ENCODE data around the gene SIDT1.

The SIDT1 gene

DNA sequence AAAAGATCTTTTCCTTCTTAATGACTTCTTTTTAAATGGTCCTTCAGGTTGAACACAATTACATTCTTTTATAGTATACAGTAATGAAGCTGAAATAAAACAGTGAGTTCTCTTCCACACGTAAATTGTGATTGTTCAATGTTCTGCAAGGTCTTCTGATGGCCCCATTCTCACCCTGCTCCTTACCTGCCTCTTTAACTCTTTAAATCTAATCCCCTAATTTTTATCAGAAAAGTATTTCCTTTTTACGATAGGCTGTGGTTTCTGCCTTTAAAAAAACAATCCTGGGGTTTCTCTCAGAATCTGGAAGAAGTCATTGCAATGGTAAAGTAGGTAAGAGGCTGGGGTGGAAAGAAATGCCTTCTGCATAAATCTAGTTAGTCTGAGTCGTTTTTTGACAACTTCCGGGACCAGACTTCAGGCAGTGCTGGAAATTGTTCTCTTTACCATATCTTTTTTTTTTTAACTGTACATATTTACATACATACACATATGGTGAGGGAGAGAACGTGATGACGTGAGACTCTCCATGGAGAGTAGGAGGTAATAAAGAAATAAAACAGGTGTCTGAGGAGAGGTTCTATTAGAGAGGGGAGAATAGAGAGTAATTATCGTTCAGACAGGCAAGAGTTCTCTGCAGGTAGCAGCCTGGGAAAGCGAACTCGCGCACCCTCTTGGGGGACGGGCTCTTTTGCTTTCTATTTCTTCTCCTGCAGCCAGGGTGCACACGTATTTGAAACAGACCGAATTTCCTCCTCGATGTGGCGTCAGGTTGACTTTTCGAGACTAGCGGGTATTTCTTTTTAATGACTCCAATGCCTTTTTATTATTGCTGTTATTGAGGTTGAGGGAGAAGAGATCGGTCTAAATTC is at the start of gene SIDT1:
Gene SIDT1, plus strand, starts transcription at position 730 of the 872 bp plus-strand sequence. CDS start 467 bp downstream, outside the sequence.
- DNase-seq (ENCODE audit: low read depth in 2 of 2): peak in 1 of 2 donors; percentile 39

- peak in 1 of 2 donors; percentile 1 for DNase-seq (ENCODE audit: low read depth in 2 of 2)
Measured at GRCh38 chr3:113485161-113485609, 47.2 kb upstream of the SIDT1 start.

GRCh38 chr3:113495035-113495434 is 37.3 kb upstream of the SIDT1 start:
- DNase-seq (ENCODE audit: low read depth in 2 of 2): no peak

DNA sequence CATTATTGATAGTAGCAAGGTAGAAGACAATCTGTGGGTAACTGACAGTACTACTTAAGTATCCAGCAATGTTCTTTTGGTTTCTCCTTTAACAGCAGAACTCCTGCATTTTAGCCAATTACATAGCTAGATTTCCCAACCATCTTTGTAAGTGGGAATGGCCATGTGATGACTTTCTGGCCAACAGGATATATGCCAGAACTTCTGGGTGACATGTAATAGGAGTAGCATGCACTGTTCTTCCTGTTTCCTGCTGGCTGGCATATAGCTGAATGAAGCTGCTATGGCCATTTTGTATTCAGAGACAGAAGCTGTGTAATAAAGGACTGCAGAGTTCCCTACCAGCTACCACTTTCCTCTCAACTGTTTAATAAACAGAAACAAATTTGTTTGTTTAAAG is 35.4 kb upstream of the SIDT1 start:
- no peak for DNase-seq (ENCODE audit: low read depth in 2 of 2)

GRCh38 chr3:113498221-113499005 is 33.9 kb upstream of the SIDT1 start:
- DNase-seq (ENCODE audit: low read depth in 2 of 2): no peak

GRCh38 chr3:113499081-113499480 is 33.3 kb upstream of the SIDT1 start:
- no peak for DNase-seq (ENCODE audit: low read depth in 2 of 2)

DNA sequence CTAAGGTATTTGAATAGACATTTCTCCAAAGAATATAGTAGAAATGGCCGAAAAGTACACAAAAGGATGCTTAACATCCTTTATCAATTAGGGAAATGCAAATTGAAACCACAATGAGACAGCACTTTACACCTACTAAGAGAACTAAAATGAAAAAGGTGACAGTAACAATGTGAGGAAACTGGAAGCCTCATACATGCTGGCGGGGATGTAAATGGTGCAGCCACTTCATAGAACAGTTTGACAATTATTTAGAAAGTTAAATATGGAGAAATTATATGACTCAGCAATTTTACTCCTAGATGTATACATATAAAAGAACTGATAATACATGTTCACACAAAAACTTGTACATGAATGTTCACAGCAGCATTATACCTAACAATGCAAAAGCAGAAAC is 30.8 kb upstream of the SIDT1 start:
- DNase-seq (ENCODE audit: low read depth in 2 of 2): no peak

DNA sequence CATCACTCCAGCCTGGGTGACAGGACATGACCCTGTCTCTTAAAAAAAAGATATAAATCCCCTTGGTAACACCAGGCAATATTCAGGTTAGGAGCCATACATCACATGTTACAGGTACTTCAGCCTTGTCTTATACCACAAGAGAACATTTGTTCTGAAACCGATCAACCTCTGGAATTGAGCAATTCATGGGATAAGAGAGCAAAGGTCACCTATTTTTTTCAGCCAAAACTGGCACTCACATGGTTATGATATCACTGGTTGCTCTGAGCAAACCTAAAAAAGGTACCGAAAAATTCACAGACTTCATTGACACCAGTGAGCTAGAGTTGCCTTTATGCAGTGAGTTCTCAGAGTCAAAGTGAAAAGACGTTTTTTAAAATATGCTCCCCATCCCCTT is 26.5 kb upstream of the SIDT1 start:
- no peak for DNase-seq (ENCODE audit: low read depth in 2 of 2)

- DNase-seq (ENCODE audit: low read depth in 2 of 2): no peak
Measured at GRCh38 chr3:113507501-113508067, 24.8 kb upstream of the SIDT1 start.

DNA sequence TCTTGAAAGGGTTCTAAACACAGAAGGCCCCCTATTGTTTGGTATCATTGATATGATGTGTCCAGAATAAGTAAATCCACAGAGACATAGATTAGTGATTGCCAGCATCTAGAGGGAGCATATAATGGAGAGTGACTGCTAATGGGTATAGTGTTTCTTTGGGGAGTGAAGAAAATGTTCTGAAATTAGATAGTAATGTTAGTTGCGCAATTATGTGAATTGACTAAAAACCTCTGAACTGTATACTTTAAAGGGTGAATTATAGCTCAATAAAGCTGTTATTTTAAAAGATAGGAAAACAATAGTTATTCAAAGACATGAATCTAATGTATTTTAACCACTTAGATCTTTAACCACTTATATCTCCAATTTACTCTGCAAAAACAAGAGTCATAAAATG is 23.4 kb upstream of the SIDT1 start:
- no peak for DNase-seq (ENCODE audit: low read depth in 2 of 2)

DNA sequence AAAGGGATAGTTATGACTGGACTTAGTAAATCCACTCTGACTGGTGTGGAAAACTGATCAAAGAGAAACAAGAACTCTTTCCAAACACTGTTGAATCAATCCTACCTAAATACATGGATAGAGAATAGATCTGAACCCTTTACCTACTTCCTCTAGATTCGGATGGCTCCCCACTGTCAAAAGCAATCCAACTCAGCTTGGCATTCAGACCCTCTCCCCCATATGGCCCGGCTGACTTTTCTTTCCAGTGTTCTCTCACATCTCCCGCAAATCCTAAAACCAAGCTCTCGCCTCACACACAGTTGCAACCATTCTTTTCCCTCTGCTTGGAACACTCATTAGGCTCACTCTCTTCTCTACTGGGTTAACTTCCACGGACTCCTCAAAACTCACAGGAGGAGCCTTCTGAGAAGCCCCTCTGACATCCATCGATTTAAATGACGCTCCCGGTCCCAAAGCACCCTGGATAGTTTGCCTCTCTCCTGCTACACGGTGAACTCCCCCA is 18.0 kb upstream of the SIDT1 start:
- DNase-seq (ENCODE audit: low read depth in 2 of 2): no peak

GRCh38 chr3:113516115-113516505 is 16.2 kb upstream of the SIDT1 start:
- DNase-seq (ENCODE audit: low read depth in 2 of 2): no peak

DNA sequence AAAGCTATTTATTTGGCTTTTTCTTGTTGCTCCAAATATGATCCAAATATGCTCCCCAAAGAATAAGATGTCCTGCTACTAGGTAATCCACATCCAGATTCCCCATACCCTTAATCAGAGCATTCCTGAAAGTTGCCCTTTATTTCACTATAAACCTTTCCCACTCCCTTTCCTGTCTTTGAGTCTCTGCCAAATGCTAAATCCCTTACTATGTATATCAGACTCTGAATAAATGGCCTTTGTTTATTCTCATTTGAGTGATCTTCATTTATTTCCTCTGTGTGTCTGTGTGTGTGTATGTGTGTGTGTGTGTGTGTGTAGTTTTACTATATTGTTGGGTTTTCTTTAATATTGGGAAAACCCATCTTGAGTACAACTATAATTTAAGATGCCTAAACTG is 10.4 kb upstream of the SIDT1 start:
- no peak for DNase-seq (ENCODE audit: low read depth in 2 of 2)

- no peak for DNase-seq (ENCODE audit: low read depth in 2 of 2)
Measured at GRCh38 chr3:113523241-113523640, 9.1 kb upstream of the SIDT1 start.

DNA sequence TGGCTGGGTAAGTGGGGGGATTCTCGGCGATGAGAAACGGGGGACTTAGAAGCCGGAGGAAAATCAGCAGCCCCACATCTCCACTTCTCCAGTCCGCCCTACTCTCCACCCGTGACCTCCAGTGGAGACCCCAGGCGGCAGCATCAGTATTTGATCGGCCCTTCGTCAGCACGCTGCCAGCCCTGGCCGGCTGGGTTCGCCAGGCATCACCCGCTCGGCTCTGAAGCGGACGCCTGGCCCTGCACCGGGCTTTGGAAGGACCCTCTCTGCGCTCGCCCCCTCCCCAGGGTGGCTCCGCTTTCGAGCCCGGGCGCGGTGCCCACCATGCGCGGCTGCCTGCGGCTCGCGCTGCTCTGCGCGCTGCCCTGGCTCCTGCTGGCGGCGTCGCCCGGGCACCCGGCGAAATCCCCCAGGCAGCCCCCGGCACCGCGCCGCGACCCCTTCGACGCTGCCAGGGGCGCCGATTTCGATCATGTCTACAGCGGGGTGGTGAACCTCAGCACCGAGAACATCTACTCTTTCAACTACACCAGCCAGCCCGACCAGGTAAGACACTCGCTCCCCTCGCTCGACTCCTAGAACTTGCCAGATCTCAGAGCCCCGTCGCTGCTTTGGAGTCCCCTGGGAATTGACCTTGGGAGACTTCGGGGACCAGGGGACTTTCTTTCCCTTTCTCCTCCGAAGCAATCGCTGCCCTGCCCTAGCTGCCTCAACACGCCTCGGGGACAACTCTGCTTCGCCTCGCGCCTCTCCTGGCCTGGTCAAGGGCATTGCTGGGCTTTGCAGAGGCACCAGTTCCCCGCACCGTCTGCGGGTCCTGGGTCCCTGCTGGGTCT is 561 bp downstream of the SIDT1 start:
- DNase-seq (ENCODE audit: low read depth in 2 of 2): no peak

DNA sequence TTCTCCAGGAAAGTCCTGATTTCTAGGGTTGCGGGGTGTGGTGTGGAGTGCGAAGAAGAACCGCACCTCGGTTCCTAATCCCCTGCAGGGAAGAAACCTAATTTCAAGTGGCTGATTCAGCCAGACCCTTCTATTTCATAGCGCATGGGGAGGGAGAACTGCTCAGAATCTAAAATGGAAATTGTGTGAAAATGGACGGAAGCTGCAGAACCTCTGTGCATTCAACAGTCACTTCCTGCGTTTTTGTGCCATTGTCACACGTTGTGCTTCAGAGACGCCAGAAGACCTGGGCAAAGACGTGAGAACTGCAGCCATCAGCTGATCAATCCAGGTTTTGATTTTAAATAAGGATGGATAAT is 1.2 kb downstream of the SIDT1 start:
- no peak for DNase-seq (ENCODE audit: low read depth in 2 of 2)

GRCh38 chr3:113534365-113534764 is 2.0 kb downstream of the SIDT1 start:
- no peak for DNase-seq (ENCODE audit: low read depth in 2 of 2)

- no peak for DNase-seq (ENCODE audit: low read depth in 2 of 2)
Measured at GRCh38 chr3:113535898-113536297, 3.5 kb downstream of the SIDT1 start.

GRCh38 chr3:113536627-113537101 is 4.3 kb downstream of the SIDT1 start:
- DNase-seq (ENCODE audit: low read depth in 2 of 2): no peak

GRCh38 chr3:113537155-113537554 is 4.8 kb downstream of the SIDT1 start:
- no peak for DNase-seq (ENCODE audit: low read depth in 2 of 2)

- no peak for DNase-seq (ENCODE audit: low read depth in 2 of 2)
Measured at GRCh38 chr3:113541519-113541918, 9.2 kb downstream of the SIDT1 start.
